Activated CD4-positive, alpha-beta T cell treated with anti-CD3 and anti-CD28 coated beads for 36 hours (primary cell): Measurements from ENCODE around the gene CDK8. TPM values are rescaled to one million over a fixed set of nuclear protein-coding genes. Genes with fewer than 3 reads are reported as not detected.

Experiments
- ATAC-seq: fragments of 200-7000 bp; cut with Tn5 transposase; one replicate; pipeline ENCODE4 v1.10.0; 2021; ENCODE audit warnings: mild to moderate bottlenecking, moderate library complexity
- CTCF ChIA-PET: fragments of 350-600 bp; sonication (Branson Sonifier 250); formaldehyde crosslinking; loops from one replicate; lab custom pipeline; 2021; ENCODE audit warnings: antibody characterized with exemption; lab: Charles Lee
- POLR2A ChIA-PET: fragments of 350-600 bp; sonication (Branson Sonifier 250); formaldehyde crosslinking; loops from one replicate; lab custom pipeline; 2021; ENCODE audit warnings: antibody characterized with exemption, inconsistent platforms; lab: Charles Lee
- DNase-seq: peaks from one replicate; pipeline ENCODE4 v3.0.0-alpha.2; 2020
- H3K27ac Mint-ChIP-seq: one replicate; pipeline ENCODE4 v1.8.0; 2021; ENCODE audit warnings: mixed read lengths
- H3K27me3 Mint-ChIP-seq: one replicate; pipeline ENCODE4 v1.8.0; 2021; ENCODE audit warnings: mixed read lengths
- H3K36me3 Mint-ChIP-seq: one replicate; pipeline ENCODE4 v1.8.0; 2021; ENCODE audit warnings: low read depth, mixed read lengths
- H3K4me1 Mint-ChIP-seq: one replicate; pipeline ENCODE4 v1.8.0; 2021; ENCODE audit warnings: mixed read lengths
- H3K4me3 Mint-ChIP-seq: one replicate; pipeline ENCODE4 v1.8.0; 2021; ENCODE audit warnings: mild to moderate bottlenecking, moderate library complexity, mixed read lengths
- H3K9me3 Mint-ChIP-seq: one replicate; pipeline ENCODE4 v1.8.0; 2021; ENCODE audit warnings: low read depth, mixed read lengths
- intact Hi-C, 2 experiments: fragments of 100-400 bp; cut with DNase I in 1 of 2; cut with micrococcal nuclease in 1 of 2; formaldehyde crosslinking; loops; one replicate each; pipeline versions ENCODE4 v1.14.2 to v1.15.1; 2022 to 2024; cut with DNase I, micrococcal nuclease
- total RNA-seq, 2 experiments: library from RNA; stranded (reverse); gene quantifications; one replicate each; pipeline ENCODE4 v1.2.3, GENCODE V29; 2021

Gene CDK8
- total RNA-seq, 2 experiments from 2014 or later, result 17.4 to 24.3 TPM

DNA sequence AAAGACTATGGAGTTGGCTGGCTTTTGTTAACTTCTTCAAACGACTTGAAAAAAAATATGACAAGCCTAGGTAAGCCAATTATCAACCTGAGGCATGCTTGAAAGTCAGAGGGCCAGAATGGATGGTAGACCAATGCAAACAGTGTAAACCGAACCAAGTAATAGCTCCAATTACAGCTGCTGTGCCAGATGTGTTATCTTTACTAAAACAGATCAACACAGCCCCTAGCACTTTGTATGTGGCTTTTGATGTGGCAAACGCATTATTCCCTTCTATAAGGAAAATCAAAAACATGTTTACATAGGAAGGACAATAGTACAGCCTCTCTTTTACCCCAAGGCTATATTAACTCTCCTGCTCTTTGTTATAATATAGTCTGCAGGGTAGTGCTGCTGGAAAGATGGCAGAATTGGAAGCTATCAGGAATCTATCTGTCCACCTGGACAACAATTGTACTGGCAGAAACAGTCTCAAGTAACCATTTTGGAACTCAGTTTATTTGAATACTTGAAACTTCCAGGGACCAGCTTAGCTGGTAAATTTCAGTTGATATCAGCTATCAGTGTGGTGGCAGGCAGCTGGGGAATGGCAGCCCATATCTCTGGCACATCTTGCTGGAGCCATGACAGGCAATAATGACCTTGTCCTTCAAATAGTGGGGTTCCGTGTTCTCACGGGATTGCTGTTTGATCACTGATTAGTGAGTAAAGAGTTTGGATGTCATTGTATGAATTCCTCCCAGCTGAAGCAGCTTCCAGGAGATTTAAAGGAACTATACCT lies 159.2 kb downstream of the CDK8 start:
- no peaks in the 10 kb centered on the region for H3K4me1 Mint-ChIP-seq
- ChIA-PET CTCF (interaction anchor here (0.6 to 0.7 kb wide), 2 partner anchors 285 to 593 kb away, joined by 3 to 4 read pairs; no protein-coding TSS in a partner anchor), POLR2A (no interaction called here)
- H3K27ac Mint-ChIP-seq, result no peak overlapping the region
- peaks cover 3% of the 10 kb centered on the region for H3K36me3 Mint-ChIP-seq
- intact Hi-C loops, result no loop called here
- no peak overlapping the region for H3K4me3 Mint-ChIP-seq
- no peaks in the 10 kb centered on the region for H3K27me3 Mint-ChIP-seq
- DNase-seq, result no peak
- no peak for ATAC-seq
- H3K9me3 Mint-ChIP-seq, result peaks cover 10% of the 10 kb centered on the region

- Mint-ChIP-seq H3K4me1 (no peaks in the 10 kb centered on the region), H3K4me3 (no peak overlapping the region), H3K27ac (no peak overlapping the region), H3K27me3 (peaks cover 3% of the 10 kb centered on the region), H3K9me3 (no peaks in the 10 kb centered on the region), H3K36me3 (no peaks in the 10 kb centered on the region)
- DNase-seq, result no peak
- intact Hi-C loops, result no loop called here
- ChIA-PET CTCF (no interaction called here), POLR2A (no interaction called here)
- ATAC-seq, result no peak
Observed at GRCh38 chr13:26420282-26420960, 166.5 kb downstream of the CDK8 start.

DNA sequence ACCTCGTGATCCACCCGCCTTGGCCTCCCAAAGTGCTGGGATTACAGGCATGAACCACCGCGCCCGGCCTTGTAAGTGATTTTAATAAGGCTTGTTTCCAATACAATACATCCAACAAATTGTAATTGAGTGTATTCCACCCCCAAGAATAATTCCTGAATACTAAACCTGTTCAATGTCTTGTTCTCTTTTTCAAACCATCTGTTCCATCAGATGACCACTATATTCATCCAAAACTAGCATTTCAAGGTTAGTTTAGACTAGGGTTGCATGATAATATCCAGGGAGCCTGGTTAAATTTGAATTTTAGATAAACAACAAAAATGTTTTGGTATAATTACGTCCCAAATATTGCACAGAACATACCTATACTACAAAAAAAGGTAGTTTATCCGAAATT lies 168.1 kb downstream of the CDK8 start:
- intact Hi-C loops, result no loop called here
- ATAC-seq (no peak), DNase-seq (no peak)
- ChIA-PET POLR2A (no interaction called here), CTCF (no interaction called here)
- Mint-ChIP-seq H3K27me3 (peaks cover 3% of the 10 kb centered on the region), H3K4me3 (no peak overlapping the region), H3K36me3 (no peaks in the 10 kb centered on the region), H3K4me1 (no peaks in the 10 kb centered on the region), H3K9me3 (no peaks in the 10 kb centered on the region), H3K27ac (no peak overlapping the region)

DNA sequence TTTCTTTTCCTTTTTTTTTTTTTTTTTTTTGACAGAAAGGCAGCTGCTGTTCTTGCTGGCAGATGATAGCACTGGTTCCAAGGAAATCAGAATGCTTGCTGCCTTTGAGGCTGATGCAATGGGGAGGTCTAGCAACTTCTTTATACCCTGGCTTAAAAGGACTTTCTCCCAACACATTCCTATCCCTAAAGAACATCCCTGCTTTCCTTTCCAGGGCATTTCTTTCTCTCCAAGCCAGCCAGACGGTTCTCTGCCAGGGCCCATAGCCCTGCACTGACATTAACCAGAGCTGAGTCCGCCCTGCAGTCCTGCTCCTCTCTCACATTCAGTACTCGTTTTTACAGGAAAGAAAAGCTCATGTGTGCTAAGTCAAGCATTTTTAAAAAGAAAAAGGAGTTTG lies 169.7 kb downstream of the CDK8 start:
- no peaks in the 10 kb centered on the region for H3K9me3 Mint-ChIP-seq
- H3K4me1 Mint-ChIP-seq, result no peaks in the 10 kb centered on the region
- DNase-seq (no peak), ATAC-seq (no peak)
- no peak overlapping the region for H3K27ac Mint-ChIP-seq
- ChIA-PET CTCF (interaction anchor here (0.6 kb wide), 1 partner anchor 1427 kb away, joined by 3 read pairs; no protein-coding TSS in a partner anchor), POLR2A (no interaction called here)
- no peaks in the 10 kb centered on the region for H3K36me3 Mint-ChIP-seq
- intact Hi-C loops, result no loop called here
- H3K4me3 Mint-ChIP-seq, result no peak overlapping the region
- H3K27me3 Mint-ChIP-seq, result peaks cover 3% of the 10 kb centered on the region

DNA sequence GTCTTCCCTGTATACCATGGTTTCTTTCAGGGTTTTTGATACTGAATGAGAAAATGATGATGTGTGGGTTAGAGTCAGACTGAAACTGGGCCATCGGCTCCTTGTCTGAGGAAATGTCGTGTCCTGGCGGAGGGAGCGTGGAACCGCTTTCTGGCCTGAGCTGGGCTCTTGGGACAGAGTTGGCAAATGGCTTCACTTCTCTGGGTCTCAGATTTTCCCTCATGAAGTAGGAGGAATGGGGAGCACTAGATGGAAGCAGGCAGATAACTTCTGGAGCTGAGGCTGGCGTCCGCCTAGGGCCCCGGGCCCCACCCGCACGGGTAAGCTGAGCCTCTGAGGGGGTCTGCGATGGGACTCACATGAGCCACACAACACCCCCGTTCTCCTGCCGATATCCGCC lies 170.3 kb downstream of the CDK8 start:
- Mint-ChIP-seq H3K27me3 (peaks cover 3% of the 10 kb centered on the region), H3K4me1 (no peaks in the 10 kb centered on the region), H3K9me3 (no peaks in the 10 kb centered on the region), H3K4me3 (no peak overlapping the region), H3K36me3 (no peaks in the 10 kb centered on the region), H3K27ac (no peak overlapping the region)
- ChIA-PET CTCF (no interaction called here), POLR2A (no interaction called here)
- DNase-seq (no peak), ATAC-seq (no peak)
- intact Hi-C loops, result no loop called here

DNA sequence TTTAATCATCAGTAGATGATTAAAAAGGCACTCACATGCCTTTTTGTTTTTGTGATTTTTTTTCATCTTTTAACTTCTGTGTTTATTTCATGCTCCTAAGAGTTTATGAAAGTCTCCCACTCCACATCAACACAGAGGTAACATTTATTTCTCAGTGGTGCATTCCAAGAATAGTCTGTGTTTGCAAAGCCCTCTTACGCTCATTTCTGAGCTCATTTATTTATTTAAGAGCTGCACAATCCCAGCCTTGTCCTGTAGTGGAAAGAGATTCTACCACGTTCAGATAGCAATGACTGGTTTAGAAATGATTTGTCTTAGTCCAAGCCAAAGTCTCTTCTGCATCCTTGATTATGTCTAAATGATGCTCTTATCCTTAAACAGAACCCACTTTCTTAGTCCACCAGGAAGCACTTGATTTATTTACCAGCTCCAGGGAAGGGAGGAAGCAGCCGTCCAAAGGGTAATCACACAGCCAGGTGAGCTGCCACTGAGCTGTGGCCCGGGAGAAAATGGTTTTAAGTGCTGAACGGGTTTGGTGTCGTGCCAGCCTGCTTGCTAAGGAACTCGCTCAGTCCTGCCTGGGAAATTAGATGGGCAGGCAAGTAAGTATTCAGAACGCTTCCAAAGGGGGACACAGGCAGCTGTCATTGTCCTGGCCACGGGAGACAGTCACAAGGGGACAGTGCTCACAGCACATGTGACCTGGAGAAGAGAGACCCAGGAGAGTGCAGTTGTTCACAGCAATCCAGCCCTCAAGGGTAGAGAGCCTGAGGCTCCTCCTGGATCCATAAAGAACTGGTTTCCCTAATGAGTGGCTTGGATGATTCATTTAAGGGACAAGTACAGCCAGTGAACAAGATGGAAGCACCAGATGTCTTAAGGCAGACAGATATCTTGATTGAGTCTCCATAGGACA lies 171.8 kb downstream of the CDK8 start:
- Mint-ChIP-seq H3K4me1 (no peaks in the 10 kb centered on the region), H3K27ac (no peak overlapping the region), H3K27me3 (peaks cover 3% of the 10 kb centered on the region), H3K9me3 (no peaks in the 10 kb centered on the region), H3K4me3 (no peak overlapping the region), H3K36me3 (no peaks in the 10 kb centered on the region)
- intact Hi-C loops, result no loop called here
- ChIA-PET POLR2A (no interaction called here), CTCF (no interaction called here)
- no peak for ATAC-seq
- no peak for DNase-seq

DNA sequence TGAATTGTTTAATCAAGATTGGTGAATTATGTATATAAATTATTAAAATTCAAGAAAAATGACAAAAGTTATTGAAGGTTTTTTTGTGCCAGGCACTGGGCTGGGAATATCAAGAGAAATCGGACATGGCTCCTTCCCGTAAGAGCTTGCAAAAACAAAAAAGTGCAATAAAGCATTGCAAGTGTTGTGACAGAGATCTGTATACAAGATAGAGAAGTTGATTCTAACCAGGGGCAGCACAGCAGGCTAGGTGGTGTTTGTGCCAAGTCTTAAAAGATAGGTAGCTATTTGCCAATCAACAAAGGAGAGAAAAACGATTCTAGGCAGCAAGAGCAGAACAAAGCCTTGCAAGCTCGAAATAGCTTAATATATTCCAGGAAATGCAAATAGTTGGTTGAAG lies 179.8 kb downstream of the CDK8 start:
- no peaks in the 10 kb centered on the region for H3K4me1 Mint-ChIP-seq
- peaks cover 3% of the 10 kb centered on the region for H3K27me3 Mint-ChIP-seq
- H3K27ac Mint-ChIP-seq, result no peak overlapping the region
- intact Hi-C loops, result no loop called here
- CTCF ChIA-PET, result no interaction called here
- POLR2A ChIA-PET, result no interaction called here
- H3K36me3 Mint-ChIP-seq, result peaks cover 2% of the 10 kb centered on the region
- H3K4me3 Mint-ChIP-seq, result no peak overlapping the region
- DNase-seq (no peak), ATAC-seq (no peak)
- peaks cover 28% of the 10 kb centered on the region for H3K9me3 Mint-ChIP-seq

DNA sequence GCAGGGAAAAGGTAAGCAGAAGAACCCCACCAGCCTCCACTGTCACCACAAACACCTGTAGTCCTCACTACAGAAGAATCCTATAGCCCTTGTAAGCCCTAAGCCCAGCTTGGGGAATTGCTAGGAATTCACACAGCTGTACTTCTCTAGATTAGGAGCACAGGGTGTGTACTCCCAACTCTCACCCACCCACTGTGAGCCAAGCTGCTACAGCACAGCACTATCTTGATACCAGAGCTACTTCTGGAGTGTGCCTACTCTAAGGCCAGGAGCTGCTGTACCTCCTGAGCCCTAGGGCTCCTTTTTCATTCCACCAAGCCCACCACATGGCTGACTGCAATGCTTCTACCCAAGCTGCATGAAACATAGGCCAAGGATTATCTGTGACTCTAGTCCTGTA lies 181.2 kb downstream of the CDK8 start:
- Mint-ChIP-seq H3K27me3 (peaks cover 3% of the 10 kb centered on the region), H3K4me1 (no peaks in the 10 kb centered on the region), H3K4me3 (no peak overlapping the region), H3K9me3 (peaks cover 28% of the 10 kb centered on the region), H3K36me3 (peaks cover 2% of the 10 kb centered on the region), H3K27ac (no peak overlapping the region)
- ATAC-seq, result no peak
- intact Hi-C loops, result no loop called here
- POLR2A ChIA-PET, result no interaction called here
- DNase-seq, result no peak
- CTCF ChIA-PET, result no interaction called here

GRCh38 chr13:26435646-26436045 lies 181.7 kb downstream of the CDK8 start:
- ATAC-seq (no peak), DNase-seq (no peak)
- ChIA-PET POLR2A (no interaction called here), CTCF (no interaction called here)
- intact Hi-C loops, result no loop called here
- no peaks in the 10 kb centered on the region for H3K4me1 Mint-ChIP-seq
- H3K27ac Mint-ChIP-seq, result no peak overlapping the region
- H3K36me3 Mint-ChIP-seq, result peaks cover 2% of the 10 kb centered on the region
- peaks cover 28% of the 10 kb centered on the region for H3K9me3 Mint-ChIP-seq
- H3K27me3 Mint-ChIP-seq, result peaks cover 3% of the 10 kb centered on the region
- H3K4me3 Mint-ChIP-seq, result no peak overlapping the region

DNA sequence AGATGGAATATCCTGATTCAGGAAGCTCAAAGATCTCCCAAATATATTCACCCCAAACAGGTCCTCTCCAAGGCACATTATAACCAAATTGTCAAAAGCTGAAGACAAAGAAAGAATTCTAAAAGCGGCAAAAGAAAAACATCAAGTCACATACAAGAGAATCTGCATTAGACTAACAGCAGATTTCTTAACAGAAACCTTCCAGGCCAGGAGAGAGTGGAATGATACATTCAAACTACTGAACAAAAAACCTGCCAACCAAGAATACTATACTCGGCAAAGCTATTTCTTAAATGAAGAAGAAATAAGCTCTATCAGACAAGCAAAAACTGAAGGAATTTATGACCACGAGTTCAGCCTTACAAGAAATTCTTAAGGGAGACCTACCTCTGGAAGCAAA lies 183.0 kb downstream of the CDK8 start:
- Mint-ChIP-seq H3K4me3 (no peak overlapping the region), H3K9me3 (peaks cover 28% of the 10 kb centered on the region), H3K27me3 (no peaks in the 10 kb centered on the region), H3K27ac (no peak overlapping the region), H3K4me1 (no peaks in the 10 kb centered on the region), H3K36me3 (peaks cover 2% of the 10 kb centered on the region)
- CTCF ChIA-PET, result no interaction called here
- DNase-seq (no peak), ATAC-seq (no peak)
- intact Hi-C loops, result no loop called here
- POLR2A ChIA-PET, result no interaction called here

GRCh38 chr13:26440111-26440510 lies 186.2 kb downstream of the CDK8 start:
- DNase-seq, result no peak
- H3K36me3 Mint-ChIP-seq, result peaks cover 2% of the 10 kb centered on the region
- CTCF ChIA-PET, result no interaction called here
- H3K4me3 Mint-ChIP-seq, result no peak overlapping the region
- ATAC-seq, result no peak
- H3K27me3 Mint-ChIP-seq, result peaks cover 4% of the 10 kb centered on the region
- H3K4me1 Mint-ChIP-seq, result no peaks in the 10 kb centered on the region
- H3K9me3 Mint-ChIP-seq, result peaks cover 22% of the 10 kb centered on the region
- intact Hi-C loops, result no loop called here
- no peak overlapping the region for H3K27ac Mint-ChIP-seq
- POLR2A ChIA-PET, result no interaction called here
